ENCODE measurements around the gene GARIN5B. TPM values are rescaled to one million over a fixed set of nuclear protein-coding genes. Genes with fewer than 3 reads are reported as not detected.

GARIN5B gene
- total RNA-seq, 1 experiment from 2014 or later: not detected

DNA sequence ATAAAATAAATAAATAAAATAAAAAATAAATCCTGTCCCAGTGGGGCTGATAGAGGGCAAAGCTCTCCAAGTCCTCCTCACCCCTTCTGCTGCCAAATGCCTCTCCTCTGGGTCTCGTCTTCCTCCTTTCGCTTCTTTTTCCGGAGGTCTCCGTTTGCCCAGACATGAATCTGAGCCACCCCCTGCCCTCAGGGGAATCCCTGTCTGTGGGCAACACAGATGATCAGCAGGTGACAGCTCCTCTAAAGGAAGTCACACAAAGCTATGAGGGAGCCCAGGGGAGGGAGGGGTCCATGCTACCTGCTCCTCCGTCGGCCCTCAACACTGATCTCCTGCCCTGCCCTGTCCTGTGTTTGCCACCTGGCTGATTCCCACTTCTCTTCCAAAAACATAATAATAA, 38.4 kb downstream of the GARIN5B start:
- POLR2A ChIA-PET (ENCODE audit: low non-redundant PET): no interaction called here
- H3K9me3 ChIP-seq (ENCODE audit: low read depth, low read length, poor library complexity, severe bottlenecking): no peaks in the 10 kb centered on the region
- no peak for TF ChIP-seq EZH2 (IDR thresholded peaks at IDR 0.05; ENCODE audit: borderline replicate concordance, low read depth, low read length, poor library complexity, severe bottlenecking)
- TF ChIP-seq, protein P1, sequence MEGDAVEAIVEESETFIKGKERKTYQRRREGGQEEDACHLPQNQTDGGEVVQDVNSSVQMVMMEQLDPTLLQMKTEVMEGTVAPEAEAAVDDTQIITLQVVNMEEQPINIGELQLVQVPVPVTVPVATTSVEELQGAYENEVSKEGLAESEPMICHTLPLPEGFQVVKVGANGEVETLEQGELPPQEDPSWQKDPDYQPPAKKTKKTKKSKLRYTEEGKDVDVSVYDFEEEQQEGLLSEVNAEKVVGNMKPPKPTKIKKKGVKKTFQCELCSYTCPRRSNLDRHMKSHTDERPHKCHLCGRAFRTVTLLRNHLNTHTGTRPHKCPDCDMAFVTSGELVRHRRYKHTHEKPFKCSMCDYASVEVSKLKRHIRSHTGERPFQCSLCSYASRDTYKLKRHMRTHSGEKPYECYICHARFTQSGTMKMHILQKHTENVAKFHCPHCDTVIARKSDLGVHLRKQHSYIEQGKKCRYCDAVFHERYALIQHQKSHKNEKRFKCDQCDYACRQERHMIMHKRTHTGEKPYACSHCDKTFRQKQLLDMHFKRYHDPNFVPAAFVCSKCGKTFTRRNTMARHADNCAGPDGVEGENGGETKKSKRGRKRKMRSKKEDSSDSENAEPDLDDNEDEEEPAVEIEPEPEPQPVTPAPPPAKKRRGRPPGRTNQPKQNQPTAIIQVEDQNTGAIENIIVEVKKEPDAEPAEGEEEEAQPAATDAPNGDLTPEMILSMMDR (conservative IDR thresholded peaks at IDR 0.05; ENCODE audit: low read depth, low read length): no peak
- no peak for DNase-seq (ENCODE audit: low spot score)
- H3K27me3 ChIP-seq (replicated peaks; ENCODE audit: insufficient read depth, low read depth, low read length, poor library complexity): no peaks in the 10 kb centered on the region
- CTCF ChIA-PET: no interaction called here
- no peak overlapping the region for H3K27ac ChIP-seq (ENCODE audit: low read depth, low read length, poor library complexity, severe bottlenecking)
- no peak overlapping the region for H3K4me3 ChIP-seq (ENCODE audit: low read depth, low read length, poor library complexity, severe bottlenecking)
- intact Hi-C loops (cut with micrococcal nuclease; ENCODE audit: unreplicated experiment): no loop called here
- H3K36me3 ChIP-seq (ENCODE audit: insufficient read depth, low read length, poor library complexity, severe bottlenecking): no peaks in the 10 kb centered on the region
- no peaks in the 10 kb centered on the region for H3K4me1 ChIP-seq (ENCODE audit: insufficient read depth, low read length, poor library complexity, severe bottlenecking)
- BruUV-seq (replicated peaks): no TSS peak

DNA sequence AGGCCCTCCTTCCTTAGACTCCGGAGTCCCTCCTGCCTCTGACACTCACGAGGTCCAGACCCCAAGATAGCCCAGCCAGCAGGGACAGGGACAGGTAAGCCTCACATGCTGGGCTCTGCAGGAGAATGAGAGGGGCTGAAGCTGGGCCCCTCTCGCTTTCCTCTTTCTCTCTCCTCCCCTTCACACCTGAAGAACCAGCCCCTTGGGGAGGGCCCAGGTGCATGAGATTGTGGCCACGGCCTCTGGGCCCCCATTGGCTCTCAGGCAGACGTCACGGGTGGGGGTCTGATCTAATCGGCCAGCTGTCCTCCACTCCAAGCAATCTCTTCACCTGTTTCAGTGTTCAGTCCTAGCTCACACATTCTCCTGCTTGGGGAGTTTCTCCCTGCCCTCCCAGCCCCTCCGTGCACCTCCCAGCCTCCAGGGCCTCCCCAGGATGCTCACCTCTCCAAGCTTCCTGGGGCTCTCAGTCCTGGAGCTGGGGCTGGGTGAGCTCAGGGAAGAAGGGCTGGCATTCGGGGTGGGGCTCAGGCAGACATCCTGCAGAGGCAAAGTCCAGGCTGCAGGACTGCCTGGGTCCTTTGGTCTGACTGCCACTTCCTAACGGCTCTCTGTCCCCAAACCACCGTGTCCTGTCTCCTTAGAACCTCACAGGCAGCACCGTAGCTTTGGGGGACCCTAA, 40.7 kb downstream of the GARIN5B start:
- intact Hi-C loops (cut with micrococcal nuclease; ENCODE audit: unreplicated experiment): no loop called here
- Histone ChIP-seq H3K27ac (ENCODE audit: low read depth, low read length, poor library complexity, severe bottlenecking) (no peak overlapping the region), H3K4me1 (ENCODE audit: insufficient read depth, low read length, poor library complexity, severe bottlenecking) (no peaks in the 10 kb centered on the region), H3K9me3 (ENCODE audit: low read depth, low read length, poor library complexity, severe bottlenecking) (no peaks in the 10 kb centered on the region), H3K4me3 (ENCODE audit: low read depth, low read length, poor library complexity, severe bottlenecking) (no peak overlapping the region), H3K27me3 (replicated peaks; ENCODE audit: insufficient read depth, low read depth, low read length, poor library complexity) (no peaks in the 10 kb centered on the region), H3K36me3 (ENCODE audit: insufficient read depth, low read length, poor library complexity, severe bottlenecking) (no peaks in the 10 kb centered on the region)
- TF ChIP-seq, protein P1 (conservative IDR thresholded peaks at IDR 0.05; ENCODE audit: low read depth, low read length): no peak
- TF ChIP-seq EZH2 (IDR thresholded peaks at IDR 0.05; ENCODE audit: borderline replicate concordance, low read depth, low read length, poor library complexity, severe bottlenecking): no peak
- ChIA-PET POLR2A (ENCODE audit: low non-redundant PET) (no interaction called here), CTCF (no interaction called here)
- BruUV-seq (replicated peaks): no TSS peak
- DNase-seq (ENCODE audit: low spot score): no peak

DNA sequence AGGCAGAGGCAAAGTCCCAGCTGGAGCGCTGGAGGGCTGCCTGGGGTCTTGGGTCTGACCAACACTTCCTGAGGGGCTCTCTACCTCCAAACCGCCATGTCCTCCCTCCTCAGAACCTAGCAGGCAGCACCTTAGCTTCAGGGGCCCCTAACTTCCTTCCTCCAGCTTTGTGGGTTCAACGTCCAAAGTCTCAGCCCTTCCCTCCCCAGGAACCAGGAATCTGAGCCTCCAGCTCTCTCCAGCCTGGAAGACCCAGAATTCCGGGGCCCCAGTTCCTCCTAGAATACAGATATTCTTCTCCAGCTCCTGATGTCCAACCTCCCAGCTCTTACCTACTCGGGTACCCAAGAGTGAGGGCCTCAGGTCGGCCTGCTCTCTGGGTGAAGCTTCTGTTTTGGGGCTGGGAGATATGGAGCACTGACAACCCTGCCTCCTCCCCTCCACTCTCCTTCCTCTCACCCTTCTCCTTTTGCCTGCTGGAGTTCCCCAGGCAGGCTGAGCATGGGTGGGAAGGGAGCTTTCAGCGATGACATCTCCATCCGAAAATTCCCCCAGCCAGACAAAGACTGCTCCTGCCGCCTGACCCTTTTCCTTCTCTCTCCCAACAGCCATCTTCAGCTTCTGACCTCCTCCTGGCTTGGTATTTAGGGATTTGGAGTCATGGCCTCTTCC, 41.5 kb downstream of the GARIN5B start:
- TF ChIP-seq, protein P1 (conservative IDR thresholded peaks at IDR 0.05; ENCODE audit: low read depth, low read length): no peak
- H3K9me3 ChIP-seq (ENCODE audit: low read depth, low read length, poor library complexity, severe bottlenecking): no peaks in the 10 kb centered on the region

More for the DNA sequence above, 41.5 kb downstream of the GARIN5B start:
- Histone ChIP-seq H3K27ac (ENCODE audit: low read depth, low read length, poor library complexity, severe bottlenecking) (no peak overlapping the region), H3K4me1 (ENCODE audit: insufficient read depth, low read length, poor library complexity, severe bottlenecking) (no peaks in the 10 kb centered on the region), H3K36me3 (ENCODE audit: insufficient read depth, low read length, poor library complexity, severe bottlenecking) (no peaks in the 10 kb centered on the region), H3K4me3 (ENCODE audit: low read depth, low read length, poor library complexity, severe bottlenecking) (no peak overlapping the region), H3K27me3 (replicated peaks; ENCODE audit: insufficient read depth, low read depth, low read length, poor library complexity) (no peaks in the 10 kb centered on the region)
- BruUV-seq (replicated peaks): no TSS peak
- DNase-seq (ENCODE audit: low spot score): no peak
- ChIA-PET POLR2A (ENCODE audit: low non-redundant PET) (interaction anchor here (0.6 kb wide), 1 partner anchor 18 kb away, joined by 4 read pairs; the partner anchor contains the start of gene KMT5C), CTCF (no interaction called here)
- intact Hi-C loops (cut with micrococcal nuclease; ENCODE audit: unreplicated experiment): no loop called here
